SU-DHL-6 (cell line): ENCODE data around the gene MXD1.

Source experiments
- H2AFZ ChIP-seq: fragments of 200-600 bp; sonication (generic); 2 replicates; pipeline ENCODE4 v1.6.1; 2014; ENCODE audit warnings: low read depth, mild to moderate bottlenecking, moderate library complexity, mixed read lengths, antibody characterized with exemption, low read length; ENCODE audit not compliant: severe bottlenecking
- H3F3A ChIP-seq: fragments of 200-600 bp; shearing (Covaris generic); 2 replicates; pipeline ENCODE4 v1.6.0; 2016; ENCODE audit warnings: antibody characterized with exemption, mild to moderate bottlenecking; ENCODE audit not compliant: insufficient read depth
- H3K27ac ChIP-seq: fragments of 200-600 bp; sonication (generic); 2 replicates; pipeline ENCODE4 v1.5.1; 2016; ENCODE audit warnings: low read depth, mild to moderate bottlenecking, low read length, moderate library complexity, mixed read lengths
- H3K27me3 ChIP-seq: fragments of 200-600 bp; sonication (generic), shearing (Covaris generic); 2 replicates; pipeline ENCODE4 v1.6.0; 2014; ENCODE audit warnings: mild to moderate bottlenecking, low read length
- H3K36me3 ChIP-seq: fragments of 200-600 bp; sonication (generic); 2 replicates; pipeline ENCODE4 v1.6.1; 2014; ENCODE audit warnings: mild to moderate bottlenecking, low read length, mixed read lengths
- H3K4me2 ChIP-seq: fragments of 300-600, 200-600 bp; shearing (Covaris generic), sonication (generic); 2 replicates; pipeline ENCODE4 v1.6.0; 2014; ENCODE audit warnings: low read length, low read depth, mild to moderate bottlenecking; ENCODE audit not compliant: poor library complexity, severe bottlenecking
- H3K4me3 ChIP-seq: fragments of 200-600 bp; sonication (generic); 2 replicates; pipeline ENCODE4 v1.5.1; 2014; ENCODE audit warnings: antibody characterized with exemption, low read length, mild to moderate bottlenecking, mixed read lengths; ENCODE audit not compliant: insufficient read depth, poor library complexity, severe bottlenecking
- H3K79me2 ChIP-seq: fragments of 200-600 bp; sonication (generic); 2 replicates; pipeline ENCODE4 v1.6.1; 2014; ENCODE audit warnings: mild to moderate bottlenecking, low read length, moderate library complexity; ENCODE audit not compliant: insufficient read depth
- H3K9ac ChIP-seq: fragments of 200-600 bp; sonication (generic); 2 replicates; pipeline ENCODE4 v1.7.0; 2014; ENCODE audit warnings: mild to moderate bottlenecking, low read length
- H3K9me2 ChIP-seq: fragments of 200-600 bp; sonication (generic); replicated peaks from 2 replicates; pipeline ENCODE4 v1.6.1; 2014; ENCODE audit warnings: low read length; ENCODE audit not compliant: insufficient read depth
- H3K9me3 ChIP-seq: fragments of 200-600 bp; sonication (generic); 2 replicates; pipeline ENCODE4 v1.6.1; 2014; ENCODE audit warnings: low read length, mixed read lengths; ENCODE audit not compliant: insufficient read depth
- H4K20me1 ChIP-seq: fragments of 200-600 bp; sonication (generic); 2 replicates; pipeline ENCODE4 v1.6.1; 2014; ENCODE audit warnings: low read depth, mild to moderate bottlenecking, antibody characterized with exemption, low read length, moderate library complexity, mixed read lengths
- EZH2phosphoT487 ChIP-seq: fragments of 200-600 bp; sonication (generic), shearing (Covaris generic); conservative IDR thresholded peaks from 2 replicates; pipeline ENCODE4 v1.6.1; 2018; ENCODE audit warnings: mild to moderate bottlenecking, antibody characterized with exemption, low read length, moderate library complexity, mixed read lengths
- TF ChIP-seq, protein P1 (sequence below): fragments of 200-600 bp; sonication (generic); IDR thresholded peaks from one replicate; pipeline ENCODE4 v1.5.1; 2017; ENCODE audit warnings: antibody characterized with exemption, mild to moderate bottlenecking, low read length, moderate library complexity; ENCODE audit not compliant: insufficient read depth, poor library complexity, severe bottlenecking

The MXD1 gene

GRCh38 chr2:69985216-69985615 lies 70.3 kb downstream of the MXD1 start:
- Histone ChIP-seq H3K9me3 (no peaks in the 10 kb centered on the region), H3F3A (no peaks in the 10 kb centered on the region), H3K9me2 (no peaks in the 10 kb centered on the region), H3K27me3 (no peaks in the 10 kb centered on the region), H3K4me2 (no peak overlapping the region), H3K79me2 (no peaks in the 10 kb centered on the region), H3K36me3 (no peaks in the 10 kb centered on the region), H3K9ac (no peak overlapping the region), H4K20me1 (no peaks in the 10 kb centered on the region), H2AFZ (no peak overlapping the region), H3K4me3 (no peak overlapping the region), H3K27ac (no peak overlapping the region)
- TF ChIP-seq, protein P1, sequence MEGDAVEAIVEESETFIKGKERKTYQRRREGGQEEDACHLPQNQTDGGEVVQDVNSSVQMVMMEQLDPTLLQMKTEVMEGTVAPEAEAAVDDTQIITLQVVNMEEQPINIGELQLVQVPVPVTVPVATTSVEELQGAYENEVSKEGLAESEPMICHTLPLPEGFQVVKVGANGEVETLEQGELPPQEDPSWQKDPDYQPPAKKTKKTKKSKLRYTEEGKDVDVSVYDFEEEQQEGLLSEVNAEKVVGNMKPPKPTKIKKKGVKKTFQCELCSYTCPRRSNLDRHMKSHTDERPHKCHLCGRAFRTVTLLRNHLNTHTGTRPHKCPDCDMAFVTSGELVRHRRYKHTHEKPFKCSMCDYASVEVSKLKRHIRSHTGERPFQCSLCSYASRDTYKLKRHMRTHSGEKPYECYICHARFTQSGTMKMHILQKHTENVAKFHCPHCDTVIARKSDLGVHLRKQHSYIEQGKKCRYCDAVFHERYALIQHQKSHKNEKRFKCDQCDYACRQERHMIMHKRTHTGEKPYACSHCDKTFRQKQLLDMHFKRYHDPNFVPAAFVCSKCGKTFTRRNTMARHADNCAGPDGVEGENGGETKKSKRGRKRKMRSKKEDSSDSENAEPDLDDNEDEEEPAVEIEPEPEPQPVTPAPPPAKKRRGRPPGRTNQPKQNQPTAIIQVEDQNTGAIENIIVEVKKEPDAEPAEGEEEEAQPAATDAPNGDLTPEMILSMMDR: no peak
- no peak for TF ChIP-seq EZH2phosphoT487

GRCh38 chr2:69985688-69986087 lies 70.8 kb downstream of the MXD1 start:
- Histone ChIP-seq H3K9me2 (no peaks in the 10 kb centered on the region), H3K27me3 (no peaks in the 10 kb centered on the region), H3K27ac (no peak overlapping the region), H3K79me2 (no peaks in the 10 kb centered on the region), H3K4me3 (no peak overlapping the region), H3K4me2 (no peak overlapping the region), H2AFZ (no peak overlapping the region), H3K9me3 (no peaks in the 10 kb centered on the region), H3K9ac (no peak overlapping the region), H3F3A (no peaks in the 10 kb centered on the region), H3K36me3 (no peaks in the 10 kb centered on the region), H4K20me1 (no peaks in the 10 kb centered on the region)
- TF ChIP-seq, protein P1: no peak
- TF ChIP-seq EZH2phosphoT487: no peak

- Histone ChIP-seq H3K36me3 (no peaks in the 10 kb centered on the region), H4K20me1 (no peaks in the 10 kb centered on the region), H3K4me2 (no peak overlapping the region), H3K27ac (no peak overlapping the region), H3K9me2 (no peaks in the 10 kb centered on the region), H3K27me3 (no peaks in the 10 kb centered on the region), H3F3A (no peaks in the 10 kb centered on the region), H3K9me3 (no peaks in the 10 kb centered on the region), H3K9ac (no peak overlapping the region), H3K79me2 (no peaks in the 10 kb centered on the region), H2AFZ (no peak overlapping the region), H3K4me3 (no peak overlapping the region)
- no peak for TF ChIP-seq EZH2phosphoT487
- TF ChIP-seq, protein P1: no peak
Measured at GRCh38 chr2:69986691-69987090, 71.8 kb downstream of the MXD1 start.
